A172 (cell line): ENCODE measurements around the gene BLVRA. TPM values are rescaled to one million over a fixed set of nuclear protein-coding genes. Genes with fewer than 3 reads are reported as not detected.

ENCODE experiments used
- total RNA-seq: library from RNA; depleted of rRNA; stranded (reverse); fragments of >200 nt; shearing (Covaris generic); gene quantifications from 2 replicates; pipeline ENCODE4 v1.2.3, GENCODE V29; 2014; rRNA removed

Gene BLVRA
- total RNA-seq, 1 experiment from 2014 or later = 129 TPM

Other genes starting within 250 kb of the BLVRA start
- gene STK17A, start 175.6 kb upstream of the BLVRA start, total RNA-seq = 74.6 and 97.8 TPM in 2 replicates
- gene COA1, start 29.2 kb upstream of the BLVRA start, total RNA-seq = 87.5 and 154 TPM in 2 replicates
- 230 and 294 TPM in 2 replicates for gene MRPS24, start 110.8 kb downstream of the BLVRA start, total RNA-seq
- 37.8 and 41.8 TPM in 2 replicates for gene URGCP, start 147.9 kb downstream of the BLVRA start, total RNA-seq
- 14.3 and 23.9 TPM in 2 replicates for gene UBE2D4, start 167.8 kb downstream of the BLVRA start, total RNA-seq
- gene SPDYE1, start 239.2 kb downstream of the BLVRA start, total RNA-seq = not detected in 2 replicates